Spleen (tissue), 7 donors: ENCODE data around the gene TMEM220.

Experiments
- POLR2AphosphoS5 ChIP-seq, 3 donors: sonication (generic); formaldehyde crosslinking; IDR thresholded peaks; one replicate each; pipeline ENCODE4 v1.5.1; 2017; ENCODE audit warnings: antibody characterized with exemption in 3 of 3
- TF ChIP-seq, protein P1 (sequence below), 11 experiments: fragments of 200-600 bp in 7 of 11; fragments of 450-650 bp in 4 of 11; sonication (generic) in 4 of 11; IDR thresholded peaks in 8 of 11; conservative IDR thresholded peaks in 3 of 11; 1 replicate in 7 of 11; 2 replicates in 4 of 11; pipeline versions ENCODE4 v1.4.0 to v1.8.0; 2016 to 2021; ENCODE audit warnings: antibody characterized with exemption in 11 of 11, inconsistent platforms in 4 of 11, mild to moderate bottlenecking in 1 of 11
- donor health status: DM: no; HTN: no; CAD: no; lungs with moderate emphysema.
- donor health status: DM: no; HTN: no; CAD: no.
- donor health status: DM: no; HTN: no; CAD: no.

DNA sequence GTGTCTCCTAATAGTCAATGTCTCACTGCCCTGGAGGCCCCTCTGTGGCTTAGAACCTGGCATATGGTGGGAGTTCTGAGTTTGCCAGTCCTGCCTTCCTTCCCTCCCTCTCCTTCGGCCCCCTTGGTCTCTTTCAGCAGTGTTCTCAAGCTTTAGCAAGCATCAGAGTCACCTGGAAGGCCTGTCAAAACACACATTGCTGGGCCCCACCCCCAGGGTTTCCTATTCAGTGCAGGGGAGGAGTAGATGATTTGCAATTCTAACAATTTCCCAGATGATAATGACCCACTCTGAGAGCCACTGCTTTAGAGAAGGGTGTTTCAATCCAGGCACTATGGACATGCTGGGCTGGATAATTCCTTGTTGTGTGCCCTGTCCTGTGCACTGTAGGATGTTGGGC is 26.4 kb upstream of the TMEM220 start:
- TF ChIP-seq, protein P1, sequence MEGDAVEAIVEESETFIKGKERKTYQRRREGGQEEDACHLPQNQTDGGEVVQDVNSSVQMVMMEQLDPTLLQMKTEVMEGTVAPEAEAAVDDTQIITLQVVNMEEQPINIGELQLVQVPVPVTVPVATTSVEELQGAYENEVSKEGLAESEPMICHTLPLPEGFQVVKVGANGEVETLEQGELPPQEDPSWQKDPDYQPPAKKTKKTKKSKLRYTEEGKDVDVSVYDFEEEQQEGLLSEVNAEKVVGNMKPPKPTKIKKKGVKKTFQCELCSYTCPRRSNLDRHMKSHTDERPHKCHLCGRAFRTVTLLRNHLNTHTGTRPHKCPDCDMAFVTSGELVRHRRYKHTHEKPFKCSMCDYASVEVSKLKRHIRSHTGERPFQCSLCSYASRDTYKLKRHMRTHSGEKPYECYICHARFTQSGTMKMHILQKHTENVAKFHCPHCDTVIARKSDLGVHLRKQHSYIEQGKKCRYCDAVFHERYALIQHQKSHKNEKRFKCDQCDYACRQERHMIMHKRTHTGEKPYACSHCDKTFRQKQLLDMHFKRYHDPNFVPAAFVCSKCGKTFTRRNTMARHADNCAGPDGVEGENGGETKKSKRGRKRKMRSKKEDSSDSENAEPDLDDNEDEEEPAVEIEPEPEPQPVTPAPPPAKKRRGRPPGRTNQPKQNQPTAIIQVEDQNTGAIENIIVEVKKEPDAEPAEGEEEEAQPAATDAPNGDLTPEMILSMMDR (IDR thresholded peaks at IDR 0.05 in 8 of 11, conservative IDR thresholded peaks at IDR 0.05 in 3 of 11): no peak
- TF ChIP-seq POLR2AphosphoS5 (IDR thresholded peaks at IDR 0.05): no peak
